H9 (cell line): ENCODE results near the gene NFIX. TPM values are rescaled to one million over a fixed set of nuclear protein-coding genes. Genes with fewer than 3 reads are reported as not detected.

Experiments
- DNase-seq: peaks from one replicate; pipeline ENCODE4 v3.0.0-alpha.2; 2017
- H2AFZ ChIP-seq: one replicate; pipeline ENCODE4 v1.6.1; 2013; ENCODE audit warnings: mild to moderate bottlenecking, low read length, control low read depth, moderate library complexity
- H2AK5ac ChIP-seq: 2 replicates; pipeline ENCODE4 v1.6.1; 2013; ENCODE audit warnings: low read length, control low read depth, mixed read lengths; ENCODE audit not compliant: insufficient read length
- H2BK120ac ChIP-seq: one replicate; pipeline ENCODE4 v1.6.1; 2013; ENCODE audit warnings: low read depth, mild to moderate bottlenecking, low read length, control low read depth, inconsistent platforms; ENCODE audit not compliant: poor library complexity, severe bottlenecking
- H2BK12ac ChIP-seq: 2 replicates; pipeline ENCODE4 v1.6.1; 2013; ENCODE audit warnings: low read length, control low read depth, mixed read lengths, low read depth; ENCODE audit not compliant: insufficient read length
- H2BK15ac ChIP-seq: 2 replicates; pipeline ENCODE4 v1.6.1; 2013; ENCODE audit warnings: low read depth, low read length, control low read depth
- H2BK20ac ChIP-seq: one replicate; pipeline ENCODE4 v1.6.1; 2013; ENCODE audit warnings: low read depth, mild to moderate bottlenecking, low read length, control low read depth, inconsistent platforms; ENCODE audit not compliant: poor library complexity, severe bottlenecking
- H2BK5ac ChIP-seq: 2 replicates; pipeline ENCODE4 v1.6.1; 2013; ENCODE audit warnings: low read length, control low read depth, mixed read lengths; ENCODE audit not compliant: insufficient read length
- H3K14ac ChIP-seq: 2 replicates; pipeline ENCODE4 v1.6.1; 2013; ENCODE audit warnings: low read length, control low read depth; ENCODE audit not compliant: insufficient read depth
- H3K18ac ChIP-seq: 2 replicates; pipeline ENCODE4 v1.6.1; 2013; ENCODE audit warnings: low read depth, mild to moderate bottlenecking, mixed read lengths, low read length, control low read depth; ENCODE audit not compliant: insufficient read length
- H3K23ac ChIP-seq: 2 replicates; pipeline ENCODE4 v1.6.1; 2013; ENCODE audit warnings: low read length, control low read depth, mixed read lengths, low read depth; ENCODE audit not compliant: insufficient read length
- H3K23me2 ChIP-seq: 2 replicates; pipeline ENCODE4 v1.6.1; 2013; ENCODE audit warnings: low read depth, mild to moderate bottlenecking, mixed read lengths, low read length, control low read depth; ENCODE audit not compliant: insufficient read length, poor library complexity, severe bottlenecking
- H3K27ac ChIP-seq: 2 replicates; pipeline ENCODE4 v1.5.1; 2013; ENCODE audit warnings: low read length, control low read depth, mixed read lengths, low read depth; ENCODE audit not compliant: insufficient read length
- H3K27me3 ChIP-seq: 2 replicates; pipeline ENCODE4 v1.6.1; 2013; ENCODE audit warnings: low read length, control low read depth, inconsistent platforms; ENCODE audit not compliant: insufficient read depth
- H3K4ac ChIP-seq: 2 replicates; pipeline ENCODE4 v1.6.1; 2013; ENCODE audit warnings: low read depth, mild to moderate bottlenecking, control low read depth, inconsistent platforms, low read length, moderate library complexity
- H3K4me1 ChIP-seq: 2 replicates; pipeline ENCODE4 v1.6.1; 2013; ENCODE audit warnings: low read length, control low read depth, inconsistent platforms; ENCODE audit not compliant: insufficient read depth
- H3K4me2 ChIP-seq: 2 replicates; pipeline ENCODE4 v1.6.1; 2013; ENCODE audit warnings: low read length, control low read depth, mixed read lengths; ENCODE audit not compliant: insufficient read length, insufficient read depth
- H3K56ac ChIP-seq: 2 replicates; pipeline ENCODE4 v1.6.1; 2013; ENCODE audit warnings: low read depth, mild to moderate bottlenecking, mixed read lengths, low read length, control low read depth; ENCODE audit not compliant: insufficient read length
- H3K79me1 ChIP-seq: 2 replicates; pipeline ENCODE4 v1.6.1; 2013; ENCODE audit warnings: low read depth, mild to moderate bottlenecking, moderate library complexity, low read length, control low read depth, inconsistent platforms; ENCODE audit not compliant: insufficient read depth, poor library complexity, severe bottlenecking
- H3K79me2 ChIP-seq: 2 replicates; pipeline ENCODE4 v1.6.1; 2013; ENCODE audit warnings: low read length, control low read depth, inconsistent platforms; ENCODE audit not compliant: insufficient read depth
- H3K9ac ChIP-seq: 2 replicates; pipeline ENCODE4 v1.6.1; 2013; ENCODE audit warnings: low read length, control low read depth, mixed read lengths; ENCODE audit not compliant: insufficient read length; ENCODE audit errors: extremely low read depth
- H3K9me3 ChIP-seq: one replicate; pipeline ENCODE4 v1.6.1; 2013; ENCODE audit warnings: low read depth, low read length, inconsistent platforms; ENCODE audit not compliant: control insufficient read depth
- H3T11ph ChIP-seq: one replicate; pipeline ENCODE4 v1.6.1; 2013; ENCODE audit warnings: mild to moderate bottlenecking, low read length, control low read depth, inconsistent platforms
- H4K20me1 ChIP-seq: one replicate; pipeline ENCODE4 v1.6.1; 2013; ENCODE audit not compliant: control insufficient read depth, insufficient read length, insufficient read depth
- H4K5ac ChIP-seq: 2 replicates; pipeline ENCODE4 v1.6.1; 2013; ENCODE audit warnings: low read depth, mild to moderate bottlenecking, mixed read lengths, low read length, control low read depth; ENCODE audit not compliant: insufficient read length
- H4K8ac ChIP-seq: replicated peaks from 2 replicates; pipeline ENCODE4 v1.6.1; 2013; ENCODE audit warnings: low read length, control low read depth, mixed read lengths, low read depth; ENCODE audit not compliant: insufficient read length
- H4K91ac ChIP-seq: 2 replicates; pipeline ENCODE4 v1.6.1; 2013; ENCODE audit warnings: low read depth, mild to moderate bottlenecking, moderate library complexity, mixed read lengths, low read length, control low read depth; ENCODE audit not compliant: insufficient read length
- H3K27ac Mint-ChIP-seq, 3 experiments: 2 replicates in 2 of 3; 3 replicates in 1 of 3; pipeline ENCODE4 v1.8.0; 2020 to 2021; ENCODE audit warnings: mixed read lengths in 3 of 3, mild to moderate bottlenecking in 1 of 3, moderate library complexity in 1 of 3
- H3K27me3 Mint-ChIP-seq: 2 replicates; pipeline ENCODE4 v1.8.0; 2021; ENCODE audit warnings: low read depth, mild to moderate bottlenecking, moderate library complexity, mixed read lengths
- H3K36me3 Mint-ChIP-seq, 3 experiments: 2 replicates in 2 of 3; 3 replicates in 1 of 3; pipeline ENCODE4 v1.8.0; 2020 to 2021; ENCODE audit warnings: low read depth in 3 of 3, mixed read lengths in 3 of 3; ENCODE audit not compliant: insufficient read depth in 1 of 3
- H3K4me1 Mint-ChIP-seq, 2 experiments: 2 replicates each; pipeline ENCODE4 v1.8.0; 2020; ENCODE audit warnings: mixed read lengths in 2 of 2
- H3K4me3 Mint-ChIP-seq, 2 experiments: 2 replicates in 1 of 2; 3 replicates in 1 of 2; pipeline ENCODE4 v1.8.0; 2020 to 2021; ENCODE audit warnings: mild to moderate bottlenecking in 2 of 2, mixed read lengths in 2 of 2, moderate library complexity in 1 of 2
- H3K9me3 Mint-ChIP-seq, 2 experiments: 2 replicates in 1 of 2; 3 replicates in 1 of 2; pipeline ENCODE4 v1.8.0; 2020; ENCODE audit warnings: mild to moderate bottlenecking in 2 of 2, mixed read lengths in 2 of 2, moderate library complexity in 1 of 2
- WGBS: extraction: QIAGEN DNeasy Blood & Tissue Kit; methylation state at CpG from one replicate; pipeline ENCODE4 v1.1.7; 2013; ENCODE audit warnings: missing lambda C conversion rate, low lambda C conversion rate, mixed read lengths; ENCODE audit not compliant: insufficient read length; ENCODE audit errors: extremely low coverage; 5-methylcytosine and 5-hydroxymethylcytosine counted together
- total RNA-seq: library from RNA; stranded (reverse); gene quantifications from 2 replicates; pipeline ENCODE4 v1.2.1, GENCODE V29; 2021
- TF ChIP-seq, protein P1 (sequence below): fragments of 200-600 bp; sonication (generic); conservative IDR thresholded peaks from 3 replicates; pipeline ENCODE4 v1.8.0; 2021; ENCODE audit warnings: antibody characterized with exemption, mild to moderate bottlenecking

Gene NFIX
- total RNA-seq, 1 experiment from 2014 or later = 0.31 TPM

DNA sequence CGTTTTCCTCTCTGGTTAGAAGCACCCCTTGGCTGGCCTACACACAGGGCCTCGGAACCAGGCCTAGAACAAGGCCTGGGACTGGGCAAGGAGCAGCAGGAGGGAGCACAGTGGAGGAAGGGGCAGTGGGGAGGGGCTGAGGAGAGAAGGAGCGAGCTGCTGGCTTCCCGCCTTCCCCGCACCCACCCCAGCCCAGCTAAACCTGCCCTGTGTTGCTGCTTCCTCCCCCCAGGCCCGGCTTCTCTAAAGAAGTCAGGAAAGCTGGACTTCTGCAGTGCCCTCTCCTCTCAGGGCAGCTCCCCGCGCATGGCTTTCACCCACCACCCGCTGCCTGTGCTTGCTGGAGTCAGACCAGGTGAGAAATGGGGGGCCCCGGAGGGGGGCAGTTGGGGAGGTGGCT, 83.1 kb downstream of the NFIX start:
- H2BK12ac ChIP-seq = no peak overlapping the region
- H3K27ac Mint-ChIP-seq = no peak overlapping the region
- TF ChIP-seq, protein P1, sequence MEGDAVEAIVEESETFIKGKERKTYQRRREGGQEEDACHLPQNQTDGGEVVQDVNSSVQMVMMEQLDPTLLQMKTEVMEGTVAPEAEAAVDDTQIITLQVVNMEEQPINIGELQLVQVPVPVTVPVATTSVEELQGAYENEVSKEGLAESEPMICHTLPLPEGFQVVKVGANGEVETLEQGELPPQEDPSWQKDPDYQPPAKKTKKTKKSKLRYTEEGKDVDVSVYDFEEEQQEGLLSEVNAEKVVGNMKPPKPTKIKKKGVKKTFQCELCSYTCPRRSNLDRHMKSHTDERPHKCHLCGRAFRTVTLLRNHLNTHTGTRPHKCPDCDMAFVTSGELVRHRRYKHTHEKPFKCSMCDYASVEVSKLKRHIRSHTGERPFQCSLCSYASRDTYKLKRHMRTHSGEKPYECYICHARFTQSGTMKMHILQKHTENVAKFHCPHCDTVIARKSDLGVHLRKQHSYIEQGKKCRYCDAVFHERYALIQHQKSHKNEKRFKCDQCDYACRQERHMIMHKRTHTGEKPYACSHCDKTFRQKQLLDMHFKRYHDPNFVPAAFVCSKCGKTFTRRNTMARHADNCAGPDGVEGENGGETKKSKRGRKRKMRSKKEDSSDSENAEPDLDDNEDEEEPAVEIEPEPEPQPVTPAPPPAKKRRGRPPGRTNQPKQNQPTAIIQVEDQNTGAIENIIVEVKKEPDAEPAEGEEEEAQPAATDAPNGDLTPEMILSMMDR = no peak

More for the DNA sequence above, 83.1 kb downstream of the NFIX start:
- H2BK5ac ChIP-seq = no peak overlapping the region
- H3K23me2 ChIP-seq = peaks cover 5% of the 10 kb centered on the region
- H2AK5ac ChIP-seq = no peak overlapping the region
- no peak overlapping the region for H3K9ac ChIP-seq
- H2BK120ac ChIP-seq = no peak overlapping the region
- H3K4ac ChIP-seq = no peak overlapping the region
- no peak overlapping the region for H3K4me2 ChIP-seq
- H3K27ac ChIP-seq = no peak overlapping the region
- no peak overlapping the region for H4K91ac ChIP-seq
- H3T11ph ChIP-seq = no peak overlapping the region
- no peaks in the 10 kb centered on the region for H3K79me1 ChIP-seq
- no peak overlapping the region for H2AFZ ChIP-seq
- H2BK20ac ChIP-seq = no peak overlapping the region
- H3K79me2 ChIP-seq = no peaks in the 10 kb centered on the region
- H3K18ac ChIP-seq = no peak overlapping the region
- no CpG with 5 or more reads among the region's 10 CpGs for WGBS
- no peak overlapping the region for H2BK15ac ChIP-seq
- no peak overlapping the region; a peak in 1 of 5 replicates for H3K4me3 Mint-ChIP-seq
- H3K23ac ChIP-seq = no peak overlapping the region
- DNase-seq = no peak
- H3K14ac ChIP-seq = no peak overlapping the region; the same call in 1 of the 2 replicates
- peaks cover 25 to 58% of the 10 kb centered on the region in 2 experiments for H3K4me1 Mint-ChIP-seq
- H3K9me3 Mint-ChIP-seq = no peaks in the 10 kb centered on the region
- no peak overlapping the region for H4K8ac ChIP-seq
- H3K36me3 Mint-ChIP-seq = peaks cover 0 to 1% (median 0%) of the 10 kb centered on the region in 3 experiments; a peak in 1 of 7 replicates
- H3K9me3 ChIP-seq = no peaks in the 10 kb centered on the region
- H3K27me3 Mint-ChIP-seq = peaks cover 60% of the 10 kb centered on the region
- no peaks in the 10 kb centered on the region for H4K20me1 ChIP-seq
- H3K4me1 ChIP-seq = peaks cover 12% of the 10 kb centered on the region; the same call in 1 of the 2 replicates
- no peak overlapping the region for H4K5ac ChIP-seq
- no peak overlapping the region for H3K56ac ChIP-seq
- H3K27me3 ChIP-seq = peaks cover 2% of the 10 kb centered on the region; the same call in 1 of the 2 replicates
